BJ (cell line): Measurements from ENCODE around the gene CAMKMT. TPM values are rescaled to one million over a fixed set of nuclear protein-coding genes. Genes with fewer than 3 reads are reported as not detected.
"Not testable (repeated sequence)": the region's sequence is repeated elsewhere in the genome, so short reads cannot be mapped to it uniquely, and the experiment has no call there.

Experiments
- CTCF ChIA-PET: fragments of 350-600 bp; formaldehyde crosslinking; extraction: SDS; loops from one replicate; lab custom pipeline; 2021; ENCODE audit warnings: antibody characterized with exemption, inconsistent platforms; lab: Yijun Ruan, JAX
- POLR2A ChIA-PET: fragments of 300-600 bp; sonication (Branson Sonifier 250); formaldehyde crosslinking; extraction: SDS; loops from one replicate; lab custom pipeline; 2021; ENCODE audit warnings: antibody characterized with exemption; lab: Charles Lee
- DNase-seq: peaks from one replicate; pipeline ENCODE4 v3.0.0-alpha.2; 2011; ENCODE audit warnings: low read depth
- H3K27me3 ChIP-seq: 2 replicates; pipeline ENCODE4 v1.6.0; 2011; ENCODE audit warnings: low read length; ENCODE audit not compliant: control insufficient read depth, insufficient read depth
- H3K36me3 ChIP-seq: 2 replicates; pipeline ENCODE4 v1.5.1; 2011; ENCODE audit warnings: low read length; ENCODE audit not compliant: control insufficient read depth, insufficient read depth
- H3K4me3 ChIP-seq: 2 replicates; pipeline ENCODE4 v1.5.1; 2011; ENCODE audit warnings: low read depth, mild to moderate bottlenecking, control low read depth, low read length
- CTCF ChIP-seq: IDR thresholded peaks from 2 replicates; pipeline ENCODE4 v1.5.1; 2011; ENCODE audit warnings: low read depth, mild to moderate bottlenecking, control low read depth, inconsistent platforms, low read length, moderate library complexity; ENCODE audit not compliant: insufficient read depth
- polyA plus RNA-seq: library from polyadenylated mRNA; depleted of rRNA; stranded (reverse); fragments of >200 nt; gene quantifications from 2 replicates; pipeline ENCODE4 v1.2.3, GENCODE V29; 2011

CAMKMT gene
- polyA plus RNA-seq, 1 experiment = 2.0 TPM

- ChIA-PET POLR2A (no interaction called here), CTCF (interaction anchor here (0.9 kb wide), 1 partner anchor 35 kb away, joined by 3 read pairs; no protein-coding TSS in a partner anchor)
- H3K27me3 ChIP-seq = no peaks in the 10 kb centered on the region
- no peaks in the 10 kb centered on the region for H3K36me3 ChIP-seq
- DNase-seq = no peak
- no peak overlapping the region for H3K4me3 ChIP-seq
- TF ChIP-seq CTCF = no peak
These were observed 219.2 kb downstream of the CAMKMT start for GRCh38 chr2:44580875-44581515.

GRCh38 chr2:44582363-44583008 is 220.7 kb downstream of the CAMKMT start:
- H3K4me3 ChIP-seq = no peak overlapping the region
- ChIA-PET CTCF (interaction anchor here (1.4 kb wide), 1 partner anchor 20 kb away, joined by 5 read pairs; no protein-coding TSS in a partner anchor), POLR2A (interaction anchor here (0.6 kb wide), 1 partner anchor 1874 kb away, joined by 3 read pairs; no protein-coding TSS in a partner anchor)
- H3K27me3 ChIP-seq = no peaks in the 10 kb centered on the region
- peak; percentile 27 for DNase-seq
- no peak for TF ChIP-seq CTCF
- H3K36me3 ChIP-seq = no peaks in the 10 kb centered on the region

- DNase-seq, H3K27me3 ChIP-seq, CTCF ChIA-PET, H3K4me3 ChIP-seq, H3K36me3 ChIP-seq: not testable (repeated sequence)
- POLR2A ChIA-PET = interaction anchor here (0.6 kb wide), 1 partner anchor 24 kb away, joined by 4 read pairs; no protein-coding TSS in a partner anchor
These were observed 233.9 kb downstream of the CAMKMT start for GRCh38 chr2:44595615-44596014.

GRCh38 chr2:44596537-44597320 is 235.0 kb downstream of the CAMKMT start:
- Histone ChIP-seq H3K36me3 (no peaks in the 10 kb centered on the region), H3K27me3 (no peaks in the 10 kb centered on the region), H3K4me3 (no peak overlapping the region)
- no peak for TF ChIP-seq CTCF
- no peak for DNase-seq
- ChIA-PET POLR2A (no interaction called here), CTCF (no interaction called here)

- H3K4me3 ChIP-seq = no peak overlapping the region
- no peaks in the 10 kb centered on the region for H3K36me3 ChIP-seq
- no peak for DNase-seq
- no peaks in the 10 kb centered on the region for H3K27me3 ChIP-seq
- ChIA-PET POLR2A (no interaction called here), CTCF (interaction anchor here (0.8 kb wide), 1 partner anchor 119 kb away, joined by 3 read pairs; no protein-coding TSS in a partner anchor)
- no peak for TF ChIP-seq CTCF
These were observed 236.8 kb downstream of the CAMKMT start for GRCh38 chr2:44598330-44599119.
